ENCODE measurements around the gene CCDC86. TPM values are rescaled to one million over a fixed set of nuclear protein-coding genes. Genes with fewer than 3 reads are reported as not detected.

The CCDC86 gene
- total and polyA plus RNA-seq, 2 of the 4 experiments (the other 2 are of a cell fraction): 9.5 to 34.0 TPM

GRCh38 chr11:60878245-60879101, 36.6 kb downstream of the CCDC86 start:
- Histone ChIP-seq H3K4me2 (ENCODE audit: low read depth, low read length) (no peak overlapping the region), H4K91ac (ENCODE audit: insufficient read depth, low read depth, low read length) (no peak overlapping the region), H2AK5ac (ENCODE audit: low read depth, low read length) (no peak overlapping the region), H2AFZ (replicated peaks; ENCODE audit: low read length, poor library complexity) (no peak overlapping the region), H3K9ac (ENCODE audit: low read depth, low read length) (no peak overlapping the region), H2BK5ac (ENCODE audit: low read depth, low read length, poor library complexity, severe bottlenecking) (no peak overlapping the region), H3K18ac (ENCODE audit: low read depth, low read length) (no peak overlapping the region), H2BK15ac (ENCODE audit: low read depth, low read length) (no peak overlapping the region), H2BK20ac (ENCODE audit: low read depth, low read length) (no peak overlapping the region), H3K4me3 (ENCODE audit: insufficient read depth, low read depth, low read length) (no peak overlapping the region), H3K4me1 (ENCODE audit: control insufficient read depth, insufficient read depth, low read length) (peaks cover 3% of the 10 kb centered on the region), H3K36me3 (ENCODE audit: control insufficient read depth, insufficient read depth, low read length) (0 out of 2 replicates have a peak, but pooled peaks cover 2% of the 10 kb centered on the region), H3K27ac (ENCODE audit: insufficient read depth, low read length) (no peak overlapping the region), H4K5ac (ENCODE audit: low read depth, low read length) (no peak overlapping the region), H3K14ac (replicated peaks; ENCODE audit: low read depth, low read length) (no peak overlapping the region), H2BK120ac (ENCODE audit: low read depth, low read length) (no peak overlapping the region), H3K27me3 (ENCODE audit: control insufficient read depth, insufficient read depth, low read length) (no peaks in the 10 kb centered on the region), H3K23ac (ENCODE audit: low read depth, low read length) (no peak overlapping the region), H2AK9ac (replicated peaks; ENCODE audit: low read depth, low read length, poor library complexity) (no peak overlapping the region), H4K20me1 (ENCODE audit: insufficient read depth, low read length) (no peaks in the 10 kb centered on the region), H3K9me1 (ENCODE audit: insufficient read depth, low read length) (0 out of 2 replicates have a peak, but pooled peaks cover 4% of the 10 kb centered on the region), H3K4ac (ENCODE audit: low read depth, low read length) (no peak overlapping the region), H4K8ac (ENCODE audit: low read depth in 2 of 2, low read length in 2 of 2) (no peak overlapping the region), H3K9me3 (ENCODE audit: control insufficient read depth, insufficient read depth, low read length) (no peaks in the 10 kb centered on the region), H3K56ac (ENCODE audit: extremely low read depth, insufficient read depth, low read length) (no peak overlapping the region), H3K79me1 (ENCODE audit: low read depth in 1 of 2, low read length in 2 of 2) (no peaks in the 10 kb centered on the region)
- in situ Hi-C loops (cut with MboI; ENCODE audit: low sequenced_read_pairs): no loop called here
- no peak for ATAC-seq (ENCODE audit: low read depth)
- ChIA-PET CTCF (interaction anchor here (0.7 to 1.7 kb wide), 3 partner anchors 9 to 48 kb away, joined by 3 to 5 read pairs (median 3); no protein-coding TSS in a partner anchor), POLR2A (ENCODE audit: unreplicated experiment) (no interaction called here)
- dilution Hi-C loops (cut with HindIII; ENCODE audit: low sequenced_read_pairs, unreplicated experiment): no loop called here
- no TSS peak for BruUV-seq (replicated peaks)
- DNase-seq: no peak
- intact Hi-C loops (cut with micrococcal nuclease): no loop called here
- WGBS, 2 experiments (ENCODE audit: extremely low coverage in 2 of 2, insufficient read length in 1 of 2): no CpG with 5 or more reads among the region's 5 CpGs
- no peak for TF ChIP-seq NFE2L2 (IDR thresholded peaks at IDR 0.05; ENCODE audit: low read depth, low read length)
- TF ChIP-seq MAZ (IDR thresholded peaks at IDR 0.05; ENCODE audit: borderline replicate concordance, low read depth, low read length): no peak
- TF ChIP-seq CHD1 (IDR thresholded peaks at IDR 0.05; ENCODE audit: low read depth, low read length): no peak
- no peak for TF ChIP-seq SMC3 (IDR thresholded peaks at IDR 0.05; ENCODE audit: low read depth, low read length)
- no peak for TF ChIP-seq ELK1 (IDR thresholded peaks at IDR 0.05; ENCODE audit: borderline replicate concordance, low read depth, low read length)
- TF ChIP-seq CTCF (conservative IDR thresholded peaks at IDR 0.05; ENCODE audit: low read depth, low read length): no peak
- no peak for TF ChIP-seq USF2 (IDR thresholded peaks at IDR 0.05; ENCODE audit: low read depth, low read length)
- TF ChIP-seq MXI1 (IDR thresholded peaks at IDR 0.05; ENCODE audit: borderline replicate concordance, low read depth, low read length): no peak
- TF ChIP-seq RFX5 (IDR thresholded peaks at IDR 0.05; ENCODE audit: low read depth, low read length): no peak
- no peak for TF ChIP-seq POLR2A (IDR thresholded peaks at IDR 0.05; ENCODE audit: low read depth, low read length)
- TF ChIP-seq CEBPB (IDR thresholded peaks at IDR 0.05; ENCODE audit: low read depth, low read length): no peak
- TF ChIP-seq RAD21 (IDR thresholded peaks at IDR 0.05; ENCODE audit: low read length): no peak
- TF ChIP-seq FOS (IDR thresholded peaks at IDR 0.05; ENCODE audit: low read depth, low read length): no peak
- no peak for TF ChIP-seq BHLHE40 (IDR thresholded peaks at IDR 0.05; ENCODE audit: low read depth, low read length)
- TF ChIP-seq RCOR1 (IDR thresholded peaks at IDR 0.05; ENCODE audit: insufficient replicate concordance, low read length): no peak

Measured in IMR-90 (cell line).